Activated CD4-positive, alpha-beta T cell treated with anti-CD3 and anti-CD28 coated beads, Interleukin-2, amount 10 ng/mL, durations not matched to agents 7 days and 5 days (primary cell): ENCODE results near the gene EID1. TPM values are rescaled to one million over a fixed set of nuclear protein-coding genes. Genes with fewer than 3 reads are reported as not detected.
"Not testable (repeated sequence)": the region's sequence is repeated elsewhere in the genome, so short reads cannot be mapped to it uniquely, and the experiment has no call there.

Source experiments
- CTCF ChIA-PET: fragments of 350-600 bp; sonication (Branson Sonifier 250); formaldehyde crosslinking; loops from one replicate; lab custom pipeline; 2021; ENCODE audit warnings: antibody characterized with exemption; lab: Charles Lee
- POLR2A ChIA-PET: fragments of 350-600 bp; sonication (Branson Sonifier 250); formaldehyde crosslinking; loops from one replicate; lab custom pipeline; 2021; ENCODE audit warnings: antibody characterized with exemption; lab: Charles Lee
- DNase-seq: peaks from one replicate; pipeline ENCODE4 v3.0.0-alpha.2; 2020
- H3K27ac Mint-ChIP-seq: one replicate; pipeline ENCODE4 v1.8.0; 2021; ENCODE audit warnings: mild to moderate bottlenecking, moderate library complexity, mixed read lengths
- H3K27me3 Mint-ChIP-seq: one replicate; pipeline ENCODE4 v1.8.0; 2021; ENCODE audit warnings: mixed read lengths
- H3K36me3 Mint-ChIP-seq: one replicate; pipeline ENCODE4 v1.8.0; 2021; ENCODE audit warnings: low read depth, mixed read lengths
- H3K4me1 Mint-ChIP-seq: one replicate; pipeline ENCODE4 v1.8.0; 2021; ENCODE audit warnings: mixed read lengths
- H3K4me3 Mint-ChIP-seq: one replicate; pipeline ENCODE4 v1.8.0; 2021; ENCODE audit warnings: mild to moderate bottlenecking, moderate library complexity, mixed read lengths
- H3K9me3 Mint-ChIP-seq: one replicate; pipeline ENCODE4 v1.8.0; 2021; ENCODE audit warnings: mixed read lengths
- total RNA-seq, 2 experiments: library from RNA; stranded (reverse); gene quantifications; one replicate each; pipeline ENCODE4 v1.2.3, GENCODE V29; 2021

The EID1 gene
- total RNA-seq = 10 to 100 TPM; 83.8 to 84.0 TPM

GRCh38 chr15:48877630-48878595 lies at the start of gene EID1:
Gene EID1 (plus strand): TSS chr15:48878134. CDS start chr15:48878177, 43 bp downstream.
- ChIA-PET POLR2A (interaction anchor here (0.6 to 1.1 kb wide), 5 partner anchors 67 to 278 kb away, joined by 3 to 8 read pairs (median 4); partner anchors contain the start of genes CEP152 and COPS2), CTCF (interaction anchor here (0.6 to 1.7 kb wide), 10 partner anchors 12 to 1317 kb away, joined by 3 to 6 read pairs (median 3); no protein-coding TSS in a partner anchor)
- Mint-ChIP-seq H3K36me3 (peaks cover 21% of the 10 kb centered on the region), H3K27ac (peak within 1 kb of the TSS; percentile 99), H3K27me3 (peaks cover 19% of the 10 kb centered on the region), H3K9me3 (no peaks in the 10 kb centered on the region), H3K4me3 (peak within 1 kb of the TSS; percentile 99), H3K4me1 (peaks cover 38% of the 10 kb centered on the region)
- DNase-seq = peak; percentile 94

- CTCF ChIA-PET = no interaction called here
- Mint-ChIP-seq H3K9me3 (peaks cover 2% of the 10 kb centered on the region), H3K4me1 (no peaks in the 10 kb centered on the region), H3K4me3 (no peak overlapping the region), H3K27me3 (peaks cover 15% of the 10 kb centered on the region), H3K27ac (no peak overlapping the region), H3K36me3 (peaks cover under 1% of the 10 kb centered on the region)
- DNase-seq = no peak
- POLR2A ChIA-PET = no interaction called here
Observed at GRCh38 chr15:48828471-48828870, 49.5 kb upstream of the EID1 start.

- POLR2A ChIA-PET = no interaction called here
- no peak for DNase-seq
- H3K4me3 Mint-ChIP-seq = no peak overlapping the region
- no peak overlapping the region for H3K27ac Mint-ChIP-seq
- CTCF ChIA-PET = no interaction called here
- no peaks in the 10 kb centered on the region for H3K4me1 Mint-ChIP-seq
- H3K36me3 Mint-ChIP-seq = no peaks in the 10 kb centered on the region
- H3K27me3 Mint-ChIP-seq = peaks cover 13% of the 10 kb centered on the region
- H3K9me3 Mint-ChIP-seq = peaks cover 3% of the 10 kb centered on the region
Observed at GRCh38 chr15:48828906-48829305, 49.0 kb upstream of the EID1 start.

- Mint-ChIP-seq H3K27ac (no peak overlapping the region), H3K4me1 (no peaks in the 10 kb centered on the region), H3K36me3 (no peaks in the 10 kb centered on the region), H3K27me3 (peaks cover 17% of the 10 kb centered on the region), H3K9me3 (peaks cover 5% of the 10 kb centered on the region), H3K4me3 (no peak overlapping the region)
- ChIA-PET CTCF (interaction anchor here (1.2 kb wide), 1 partner anchor 8 kb away, joined by 3 read pairs; no protein-coding TSS in a partner anchor), POLR2A (no interaction called here)
- no peak for DNase-seq
Observed at GRCh38 chr15:48832648-48833047, 45.3 kb upstream of the EID1 start.

- H3K4me3 Mint-ChIP-seq = no peak overlapping the region
Observed at GRCh38 chr15:48833526-48834239, 44.3 kb upstream of the EID1 start.

GRCh38 chr15:48834756-48835155 lies 43.2 kb upstream of the EID1 start:
- Mint-ChIP-seq H3K4me3 (no peak overlapping the region), H3K36me3 (no peaks in the 10 kb centered on the region), H3K27ac (no peak overlapping the region), H3K9me3 (peaks cover 5% of the 10 kb centered on the region), H3K27me3 (peaks cover 19% of the 10 kb centered on the region), H3K4me1 (no peaks in the 10 kb centered on the region)
- ChIA-PET CTCF (no interaction called here), POLR2A (no interaction called here)
- no peak for DNase-seq

More at GRCh38 chr15:48833526-48834239, 44.3 kb upstream of the EID1 start:
- Mint-ChIP-seq H3K36me3 (no peaks in the 10 kb centered on the region), H3K27ac (no peak overlapping the region), H3K4me1 (no peaks in the 10 kb centered on the region), H3K9me3 (peaks cover 5% of the 10 kb centered on the region), H3K27me3 (peaks cover 17% of the 10 kb centered on the region)
- POLR2A ChIA-PET = no interaction called here
- DNase-seq = no peak
- CTCF ChIA-PET = interaction anchor here (1.2 kb wide), 2 partner anchors 9 to 26 kb away, joined by 3 read pairs; no protein-coding TSS in a partner anchor

GRCh38 chr15:48842501-48842900 lies 35.4 kb upstream of the EID1 start:
- Mint-ChIP-seq H3K4me3 (no peak overlapping the region), H3K36me3 (no peaks in the 10 kb centered on the region), H3K27ac (no peak overlapping the region), H3K9me3 (no peaks in the 10 kb centered on the region), H3K27me3 (peaks cover 7% of the 10 kb centered on the region), H3K4me1 (no peaks in the 10 kb centered on the region)
- no peak for DNase-seq
- POLR2A ChIA-PET = no interaction called here
- CTCF ChIA-PET = no interaction called here

- no peaks in the 10 kb centered on the region for H3K9me3 Mint-ChIP-seq
- H3K4me3 Mint-ChIP-seq = no peak overlapping the region
- no peak for DNase-seq
- no peaks in the 10 kb centered on the region for H3K4me1 Mint-ChIP-seq
- CTCF ChIA-PET = interaction anchor here (1.6 kb wide), 1 partner anchor 17 kb away, joined by 4 read pairs; no protein-coding TSS in a partner anchor
- POLR2A ChIA-PET = no interaction called here
- H3K27ac Mint-ChIP-seq = no peak overlapping the region
- H3K27me3 Mint-ChIP-seq = peaks cover 2% of the 10 kb centered on the region
- no peaks in the 10 kb centered on the region for H3K36me3 Mint-ChIP-seq
Observed at GRCh38 chr15:48845123-48845522, 32.8 kb upstream of the EID1 start.

GRCh38 chr15:48850648-48851047 lies 27.3 kb upstream of the EID1 start:
- ChIA-PET POLR2A (no interaction called here), CTCF (no interaction called here)
- no peak for DNase-seq
- Mint-ChIP-seq H3K4me1 (no peaks in the 10 kb centered on the region), H3K36me3 (no peaks in the 10 kb centered on the region), H3K4me3 (no peak overlapping the region), H3K27ac (no peak overlapping the region), H3K9me3 (no peaks in the 10 kb centered on the region), H3K27me3 (peaks cover 23% of the 10 kb centered on the region)

GRCh38 chr15:48851956-48852355 lies 26.0 kb upstream of the EID1 start:
- Mint-ChIP-seq H3K36me3 (no peaks in the 10 kb centered on the region), H3K4me3 (no peak overlapping the region), H3K27me3 (peaks cover 26% of the 10 kb centered on the region), H3K4me1 (no peaks in the 10 kb centered on the region), H3K9me3 (no peaks in the 10 kb centered on the region), H3K27ac (no peak overlapping the region)
- ChIA-PET CTCF (interaction anchor here (0.6 to 1.2 kb wide), 2 partner anchors 10 to 570 kb away, joined by 3 to 4 read pairs; no protein-coding TSS in a partner anchor), POLR2A (no interaction called here)
- no peak for DNase-seq

- peaks cover 32% of the 10 kb centered on the region for H3K27me3 Mint-ChIP-seq
- CTCF ChIA-PET = interaction anchor here (1.4 kb wide), 1 partner anchor 112 kb away, joined by 4 read pairs; no protein-coding TSS in a partner anchor
- H3K27ac Mint-ChIP-seq, H3K9me3 Mint-ChIP-seq, H3K36me3 Mint-ChIP-seq, H3K4me1 Mint-ChIP-seq, POLR2A ChIA-PET, DNase-seq, H3K4me3 Mint-ChIP-seq: not testable (repeated sequence)
Observed at GRCh38 chr15:48854434-48854833, 23.5 kb upstream of the EID1 start.

- Mint-ChIP-seq H3K9me3 (no peaks in the 10 kb centered on the region), H3K36me3 (no peaks in the 10 kb centered on the region), H3K4me1 (peaks cover 7% of the 10 kb centered on the region), H3K27me3 (peaks cover 36% of the 10 kb centered on the region), H3K27ac (no peak overlapping the region), H3K4me3 (no peak overlapping the region)
- CTCF ChIA-PET = interaction anchor here (0.7 to 1.4 kb wide), 3 partner anchors 110 to 524 kb away, joined by 3 to 5 read pairs (median 4); no protein-coding TSS in a partner anchor
- no peak for DNase-seq
- POLR2A ChIA-PET = no interaction called here
Observed at GRCh38 chr15:48855501-48856440, 22.2 kb upstream of the EID1 start.
